GM23338 (cell line): Measurements from ENCODE around the gene TOR3A. TPM values are rescaled to one million over a fixed set of nuclear protein-coding genes. Genes with fewer than 3 reads are reported as not detected.

ENCODE experiments used
- ATAC-seq: fragments of 200-7000 bp; cut with Tn5 transposase; 3 replicates; pipeline ENCODE4 v1.9.1; 2020
- DNase-seq: peaks from one replicate; pipeline ENCODE4 v3.0.0-alpha.2; 2015; ENCODE audit warnings: low spot score
- H2AFZ ChIP-seq: fragments of 200-600 bp; sonication (generic); 2 replicates; pipeline ENCODE4 v1.8.0; 2016; ENCODE audit warnings: antibody characterized with exemption, mild to moderate bottlenecking, moderate library complexity
- H3F3A ChIP-seq: fragments of 200-600 bp; sonication (generic); replicated peaks from 2 replicates; pipeline ENCODE4 v1.8.0; 2017; ENCODE audit warnings: antibody characterized with exemption, mixed run types, low read depth
- H3K27ac ChIP-seq: fragments of 200-600 bp; sonication (generic); 2 replicates; pipeline ENCODE4 v1.6.1; 2016; ENCODE audit warnings: low read depth
- H3K27me3 ChIP-seq: fragments of 200-600 bp; sonication (generic); 2 replicates; pipeline ENCODE4 v1.8.0; 2016; ENCODE audit warnings: mild to moderate bottlenecking, mixed run types, moderate library complexity; ENCODE audit not compliant: insufficient read depth
- H3K36me3 ChIP-seq: fragments of 200-600 bp; sonication (generic); 2 replicates; pipeline ENCODE4 v1.8.0; 2016; ENCODE audit warnings: mild to moderate bottlenecking; ENCODE audit not compliant: insufficient read depth
- H3K4me1 ChIP-seq: fragments of 200-600 bp; sonication (generic); 2 replicates; pipeline ENCODE4 v1.8.0; 2016; ENCODE audit warnings: mild to moderate bottlenecking, moderate library complexity; ENCODE audit not compliant: insufficient read depth
- H3K4me2 ChIP-seq: fragments of 200-600 bp; sonication (generic); 2 replicates; pipeline ENCODE4 v1.7.1; 2017; ENCODE audit warnings: mixed run types
- H3K4me3 ChIP-seq: fragments of 200-600 bp; sonication (generic); 2 replicates; pipeline ENCODE4 v1.6.1; 2016; ENCODE audit warnings: mixed run types
- H3K79me2 ChIP-seq: fragments of 200-600 bp; sonication (generic); replicated peaks from 2 replicates; pipeline ENCODE4 v1.8.0; 2017; ENCODE audit warnings: mild to moderate bottlenecking; ENCODE audit not compliant: insufficient read depth
- H3K9me2 ChIP-seq: fragments of 200-600 bp; sonication (generic); 2 replicates; pipeline ENCODE4 v1.8.0; 2017; ENCODE audit not compliant: insufficient read depth
- H4K20me1 ChIP-seq: fragments of 200-600 bp; sonication (generic); replicated peaks from 2 replicates; pipeline ENCODE4 v1.8.0; 2017; ENCODE audit warnings: mild to moderate bottlenecking; ENCODE audit not compliant: insufficient read depth
- H3K27ac Mint-ChIP-seq: 2 replicates; pipeline ENCODE4 v1.8.0; 2020; ENCODE audit warnings: inconsistent platforms, mild to moderate bottlenecking, moderate library complexity, mixed read lengths
- H3K27me3 Mint-ChIP-seq: 3 replicates; pipeline ENCODE4 v1.8.0; 2022; ENCODE audit warnings: low read depth, mild to moderate bottlenecking, moderate library complexity, mixed read lengths, inconsistent platforms; ENCODE audit not compliant: insufficient read depth, poor library complexity
- H3K36me3 Mint-ChIP-seq: 3 replicates; pipeline ENCODE4 v1.8.0; 2021; ENCODE audit warnings: low read depth, mild to moderate bottlenecking, inconsistent platforms, moderate library complexity, mixed read lengths
- H3K4me1 Mint-ChIP-seq: 3 replicates; pipeline ENCODE4 v1.8.0; 2020; ENCODE audit warnings: mild to moderate bottlenecking, inconsistent platforms, mixed read lengths
- H3K4me3 Mint-ChIP-seq: 3 replicates; pipeline ENCODE4 v1.8.0; 2021; ENCODE audit warnings: moderate library complexity, mild to moderate bottlenecking, inconsistent platforms, mixed read lengths
- H3K9me3 Mint-ChIP-seq: 3 replicates; pipeline ENCODE4 v1.8.0; 2020; ENCODE audit warnings: moderate library complexity, mild to moderate bottlenecking, inconsistent platforms, mixed read lengths
- CREB1 ChIP-seq: fragments of 250-450 bp; sonication (Bioruptor Pico); IDR thresholded peaks from 2 replicates; pipeline ENCODE4 v1.5.0; 2020; ENCODE audit warnings: low read depth, mild to moderate bottlenecking, moderate library complexity
- EZH2 ChIP-seq: fragments of 200-600 bp; sonication (generic); IDR thresholded peaks from one replicate; pipeline ENCODE4 v1.8.0; 2017; ENCODE audit warnings: antibody characterized with exemption, mild to moderate bottlenecking, low read depth; ENCODE audit not compliant: unreplicated experiment
- EZH2phosphoT487 ChIP-seq: fragments of 200-600 bp; sonication (generic); IDR thresholded peaks from one replicate; pipeline ENCODE4 v1.8.1; 2018; ENCODE audit warnings: antibody characterized with exemption; ENCODE audit not compliant: unreplicated experiment
- JUNB ChIP-seq: IDR thresholded peaks from one replicate; pipeline ENCODE4 v1.6.1; 2016; ENCODE audit warnings: antibody characterized with exemption; ENCODE audit not compliant: unreplicated experiment
- NANOG ChIP-seq: IDR thresholded peaks from 2 replicates; pipeline ENCODE4 v1.6.1; 2016; ENCODE audit warnings: antibody characterized with exemption, borderline replicate concordance
- POLR2AphosphoS5 ChIP-seq: IDR thresholded peaks from 2 replicates; pipeline ENCODE4 v1.6.1; 2016; ENCODE audit warnings: antibody characterized with exemption, low read depth
- STAT1 ChIP-seq: IDR thresholded peaks from one replicate; pipeline ENCODE4 v1.6.1; 2016; ENCODE audit warnings: antibody characterized with exemption; ENCODE audit not compliant: unreplicated experiment
- ZNF114 ChIP-seq: fragments of 250-450 bp; sonication (Bioruptor Pico); IDR thresholded peaks from 2 replicates; pipeline ENCODE4 v1.5.0; 2020; ENCODE audit warnings: mild to moderate bottlenecking, moderate library complexity
- ZNF331 ChIP-seq: fragments of 250-450 bp; sonication (Bioruptor Pico); IDR thresholded peaks from 2 replicates; pipeline ENCODE4 v1.5.0; 2020; ENCODE audit warnings: low read depth, mild to moderate bottlenecking, moderate library complexity
- polyA plus RNA-seq: library from polyadenylated mRNA; unstranded; fragments of >200 nt; fragmentation: Nextera tagmentation; extraction: Ambion mirVana; gene quantifications from 2 replicates; pipeline ENCODE4 v1.2.1, GENCODE V29; 2016
- total RNA-seq: library from RNA; depleted of rRNA; stranded (reverse); fragments of >200 nt; shearing (Covaris generic); gene quantifications from 2 replicates; pipeline ENCODE4 v1.2.3, GENCODE V29; 2014
- TF ChIP-seq, protein P1 (sequence below): IDR thresholded peaks from one replicate; pipeline ENCODE4 v1.6.1; 2018; ENCODE audit warnings: antibody characterized with exemption; ENCODE audit not compliant: unreplicated experiment
- TF ChIP-seq, protein P2 (sequence below), 2 experiments: fragments of 200-600 bp in 1 of 2; sonication (generic) in 1 of 2; conservative IDR thresholded peaks; 2 replicates each; pipeline versions ENCODE4 v1.5.1 to v1.6.1; 2016 to 2017; ENCODE audit warnings: antibody characterized with exemption in 2 of 2, low read depth in 2 of 2, mild to moderate bottlenecking in 2 of 2, moderate library complexity in 1 of 2
- TF ChIP-seq, protein P3 (sequence below): fragments of 250-450 bp; sonication (Bioruptor Pico); IDR thresholded peaks from 2 replicates; pipeline ENCODE4 v1.5.0; 2020; ENCODE audit warnings: mild to moderate bottlenecking, moderate library complexity
- TF ChIP-seq, protein P4 (sequence below): IDR thresholded peaks from 2 replicates; pipeline ENCODE4 v1.6.1; 2016; ENCODE audit warnings: antibody characterized with exemption

Gene TOR3A
- total and polyA plus RNA-seq, 2 experiments from 2014 or later: 11.2 to 57.6 TPM

DNA sequence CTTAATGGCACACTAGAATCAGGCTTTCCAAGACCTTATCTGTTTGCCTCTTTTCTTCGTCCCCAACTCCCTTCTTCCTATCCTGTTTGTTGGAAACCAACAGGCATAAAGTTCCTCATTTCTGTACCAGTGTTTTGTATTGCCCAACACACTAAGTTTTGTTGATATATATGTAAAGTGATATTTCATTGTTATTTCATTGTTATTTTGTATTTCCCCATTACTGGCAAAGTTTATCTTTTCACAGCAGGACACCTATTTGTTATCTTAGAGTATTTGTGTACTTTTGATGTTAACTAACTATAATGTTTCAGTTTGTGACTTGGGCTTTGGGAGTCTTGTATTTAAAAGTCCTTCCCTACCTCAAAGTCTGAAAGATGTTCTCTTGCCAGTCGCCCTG is 29.1 kb upstream of the TOR3A start:
- Mint-ChIP-seq H3K9me3 (peaks cover 3% of the 10 kb centered on the region; the same call in 1 of the 3 replicates), H3K4me1 (peaks cover 5% of the 10 kb centered on the region; the same call in 2 of the 3 replicates), H3K36me3 (peaks cover 29% of the 10 kb centered on the region), H3K27me3 (no peaks in the 10 kb centered on the region), H3K4me3 (no peak overlapping the region), H3K27ac (no peak overlapping the region)
- Histone ChIP-seq H3K79me2 (no peaks in the 10 kb centered on the region; the same call in 1 of the 2 replicates), H3K27ac (no peak overlapping the region), H3K4me1 (peaks cover 5% of the 10 kb centered on the region; the same call in 1 of the 2 replicates), H3K4me3 (no peak overlapping the region), H3F3A (no peaks in the 10 kb centered on the region), H3K9me2 (no peaks in the 10 kb centered on the region), H3K27me3 (no peaks in the 10 kb centered on the region), H3K36me3 (no peaks in the 10 kb centered on the region), H3K4me2 (no peak overlapping the region), H4K20me1 (no peaks in the 10 kb centered on the region), H2AFZ (no peak overlapping the region)
- no peak for DNase-seq
- no peak for ATAC-seq
- TF ChIP-seq JUNB: no peak
- no peak for TF ChIP-seq NANOG
- no peak for TF ChIP-seq ZNF114 (CRISPR knock-in tag)
- no peak for TF ChIP-seq EZH2
- TF ChIP-seq, protein P1, sequence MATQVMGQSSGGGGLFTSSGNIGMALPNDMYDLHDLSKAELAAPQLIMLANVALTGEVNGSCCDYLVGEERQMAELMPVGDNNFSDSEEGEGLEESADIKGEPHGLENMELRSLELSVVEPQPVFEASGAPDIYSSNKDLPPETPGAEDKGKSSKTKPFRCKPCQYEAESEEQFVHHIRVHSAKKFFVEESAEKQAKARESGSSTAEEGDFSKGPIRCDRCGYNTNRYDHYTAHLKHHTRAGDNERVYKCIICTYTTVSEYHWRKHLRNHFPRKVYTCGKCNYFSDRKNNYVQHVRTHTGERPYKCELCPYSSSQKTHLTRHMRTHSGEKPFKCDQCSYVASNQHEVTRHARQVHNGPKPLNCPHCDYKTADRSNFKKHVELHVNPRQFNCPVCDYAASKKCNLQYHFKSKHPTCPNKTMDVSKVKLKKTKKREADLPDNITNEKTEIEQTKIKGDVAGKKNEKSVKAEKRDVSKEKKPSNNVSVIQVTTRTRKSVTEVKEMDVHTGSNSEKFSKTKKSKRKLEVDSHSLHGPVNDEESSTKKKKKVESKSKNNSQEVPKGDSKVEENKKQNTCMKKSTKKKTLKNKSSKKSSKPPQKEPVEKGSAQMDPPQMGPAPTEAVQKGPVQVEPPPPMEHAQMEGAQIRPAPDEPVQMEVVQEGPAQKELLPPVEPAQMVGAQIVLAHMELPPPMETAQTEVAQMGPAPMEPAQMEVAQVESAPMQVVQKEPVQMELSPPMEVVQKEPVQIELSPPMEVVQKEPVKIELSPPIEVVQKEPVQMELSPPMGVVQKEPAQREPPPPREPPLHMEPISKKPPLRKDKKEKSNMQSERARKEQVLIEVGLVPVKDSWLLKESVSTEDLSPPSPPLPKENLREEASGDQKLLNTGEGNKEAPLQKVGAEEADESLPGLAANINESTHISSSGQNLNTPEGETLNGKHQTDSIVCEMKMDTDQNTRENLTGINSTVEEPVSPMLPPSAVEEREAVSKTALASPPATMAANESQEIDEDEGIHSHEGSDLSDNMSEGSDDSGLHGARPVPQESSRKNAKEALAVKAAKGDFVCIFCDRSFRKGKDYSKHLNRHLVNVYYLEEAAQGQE: no peak
- TF ChIP-seq, protein P2, sequence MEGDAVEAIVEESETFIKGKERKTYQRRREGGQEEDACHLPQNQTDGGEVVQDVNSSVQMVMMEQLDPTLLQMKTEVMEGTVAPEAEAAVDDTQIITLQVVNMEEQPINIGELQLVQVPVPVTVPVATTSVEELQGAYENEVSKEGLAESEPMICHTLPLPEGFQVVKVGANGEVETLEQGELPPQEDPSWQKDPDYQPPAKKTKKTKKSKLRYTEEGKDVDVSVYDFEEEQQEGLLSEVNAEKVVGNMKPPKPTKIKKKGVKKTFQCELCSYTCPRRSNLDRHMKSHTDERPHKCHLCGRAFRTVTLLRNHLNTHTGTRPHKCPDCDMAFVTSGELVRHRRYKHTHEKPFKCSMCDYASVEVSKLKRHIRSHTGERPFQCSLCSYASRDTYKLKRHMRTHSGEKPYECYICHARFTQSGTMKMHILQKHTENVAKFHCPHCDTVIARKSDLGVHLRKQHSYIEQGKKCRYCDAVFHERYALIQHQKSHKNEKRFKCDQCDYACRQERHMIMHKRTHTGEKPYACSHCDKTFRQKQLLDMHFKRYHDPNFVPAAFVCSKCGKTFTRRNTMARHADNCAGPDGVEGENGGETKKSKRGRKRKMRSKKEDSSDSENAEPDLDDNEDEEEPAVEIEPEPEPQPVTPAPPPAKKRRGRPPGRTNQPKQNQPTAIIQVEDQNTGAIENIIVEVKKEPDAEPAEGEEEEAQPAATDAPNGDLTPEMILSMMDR (conservative IDR thresholded peaks at IDR 0.05; ENCODE audit: low read depth in 2 of 2): no peak
- TF ChIP-seq CREB1 (CRISPR knock-in tag): no peak
- no peak for TF ChIP-seq ZNF331 (CRISPR knock-in tag)
- no peak for TF ChIP-seq EZH2phosphoT487
- no peak for TF ChIP-seq STAT1
- TF ChIP-seq, protein P3, sequence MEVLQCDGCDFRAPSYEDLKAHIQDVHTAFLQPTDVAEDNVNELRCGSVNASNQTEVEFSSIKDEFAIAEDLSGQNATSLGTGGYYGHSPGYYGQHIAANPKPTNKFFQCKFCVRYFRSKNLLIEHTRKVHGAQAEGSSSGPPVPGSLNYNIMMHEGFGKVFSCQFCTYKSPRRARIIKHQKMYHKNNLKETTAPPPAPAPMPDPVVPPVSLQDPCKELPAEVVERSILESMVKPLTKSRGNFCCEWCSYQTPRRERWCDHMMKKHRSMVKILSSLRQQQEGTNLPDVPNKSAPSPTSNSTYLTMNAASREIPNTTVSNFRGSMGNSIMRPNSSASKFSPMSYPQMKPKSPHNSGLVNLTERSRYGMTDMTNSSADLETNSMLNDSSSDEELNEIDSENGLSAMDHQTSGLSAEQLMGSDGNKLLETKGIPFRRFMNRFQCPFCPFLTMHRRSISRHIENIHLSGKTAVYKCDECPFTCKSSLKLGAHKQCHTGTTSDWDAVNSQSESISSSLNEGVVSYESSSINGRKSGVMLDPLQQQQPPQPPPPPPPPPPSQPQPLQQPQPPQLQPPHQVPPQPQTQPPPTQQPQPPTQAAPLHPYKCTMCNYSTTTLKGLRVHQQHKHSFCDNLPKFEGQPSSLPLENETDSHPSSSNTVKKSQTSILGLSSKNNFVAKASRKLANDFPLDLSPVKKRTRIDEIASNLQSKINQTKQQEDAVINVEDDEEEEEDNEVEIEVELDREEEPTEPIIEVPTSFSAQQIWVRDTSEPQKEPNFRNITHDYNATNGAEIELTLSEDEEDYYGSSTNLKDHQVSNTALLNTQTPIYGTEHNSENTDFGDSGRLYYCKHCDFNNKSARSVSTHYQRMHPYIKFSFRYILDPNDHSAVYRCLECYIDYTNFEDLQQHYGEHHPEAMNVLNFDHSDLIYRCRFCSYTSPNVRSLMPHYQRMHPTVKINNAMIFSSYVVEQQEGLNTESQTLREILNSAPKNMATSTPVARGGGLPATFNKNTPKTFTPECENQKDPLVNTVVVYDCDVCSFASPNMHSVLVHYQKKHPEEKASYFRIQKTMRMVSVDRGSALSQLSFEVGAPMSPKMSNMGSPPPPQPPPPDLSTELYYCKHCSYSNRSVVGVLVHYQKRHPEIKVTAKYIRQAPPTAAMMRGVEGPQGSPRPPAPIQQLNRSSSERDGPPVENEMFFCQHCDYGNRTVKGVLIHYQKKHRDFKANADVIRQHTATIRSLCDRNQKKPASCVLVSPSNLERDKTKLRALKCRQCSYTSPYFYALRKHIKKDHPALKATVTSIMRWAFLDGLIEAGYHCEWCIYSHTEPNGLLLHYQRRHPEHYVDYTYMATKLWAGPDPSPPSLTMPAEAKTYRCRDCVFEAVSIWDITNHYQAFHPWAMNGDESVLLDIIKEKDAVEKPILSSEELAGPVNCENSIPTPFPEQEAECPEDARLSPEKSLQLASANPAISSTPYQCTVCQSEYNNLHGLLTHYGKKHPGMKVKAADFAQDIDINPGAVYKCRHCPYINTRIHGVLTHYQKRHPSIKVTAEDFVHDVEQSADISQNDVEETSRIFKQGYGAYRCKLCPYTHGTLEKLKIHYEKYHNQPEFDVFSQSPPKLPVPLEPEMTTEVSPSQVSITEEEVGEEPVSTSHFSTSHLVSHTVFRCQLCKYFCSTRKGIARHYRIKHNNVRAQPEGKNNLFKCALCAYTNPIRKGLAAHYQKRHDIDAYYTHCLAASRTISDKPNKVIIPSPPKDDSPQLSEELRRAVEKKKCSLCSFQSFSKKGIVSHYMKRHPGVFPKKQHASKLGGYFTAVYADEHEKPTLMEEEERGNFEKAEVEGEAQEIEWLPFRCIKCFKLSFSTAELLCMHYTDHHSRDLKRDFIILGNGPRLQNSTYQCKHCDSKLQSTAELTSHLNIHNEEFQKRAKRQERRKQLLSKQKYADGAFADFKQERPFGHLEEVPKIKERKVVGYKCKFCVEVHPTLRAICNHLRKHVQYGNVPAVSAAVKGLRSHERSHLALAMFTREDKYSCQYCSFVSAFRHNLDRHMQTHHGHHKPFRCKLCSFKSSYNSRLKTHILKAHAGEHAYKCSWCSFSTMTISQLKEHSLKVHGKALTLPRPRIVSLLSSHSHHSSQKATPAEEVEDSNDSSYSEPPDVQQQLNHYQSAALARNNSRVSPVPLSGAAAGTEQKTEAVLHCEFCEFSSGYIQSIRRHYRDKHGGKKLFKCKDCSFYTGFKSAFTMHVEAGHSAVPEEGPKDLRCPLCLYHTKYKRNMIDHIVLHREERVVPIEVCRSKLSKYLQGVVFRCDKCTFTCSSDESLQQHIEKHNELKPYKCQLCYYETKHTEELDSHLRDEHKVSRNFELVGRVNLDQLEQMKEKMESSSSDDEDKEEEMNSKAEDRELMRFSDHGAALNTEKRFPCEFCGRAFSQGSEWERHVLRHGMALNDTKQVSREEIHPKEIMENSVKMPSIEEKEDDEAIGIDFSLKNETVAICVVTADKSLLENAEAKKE (CRISPR knock-in tag): no peak
- TF ChIP-seq POLR2AphosphoS5: no peak
- TF ChIP-seq, protein P4, sequence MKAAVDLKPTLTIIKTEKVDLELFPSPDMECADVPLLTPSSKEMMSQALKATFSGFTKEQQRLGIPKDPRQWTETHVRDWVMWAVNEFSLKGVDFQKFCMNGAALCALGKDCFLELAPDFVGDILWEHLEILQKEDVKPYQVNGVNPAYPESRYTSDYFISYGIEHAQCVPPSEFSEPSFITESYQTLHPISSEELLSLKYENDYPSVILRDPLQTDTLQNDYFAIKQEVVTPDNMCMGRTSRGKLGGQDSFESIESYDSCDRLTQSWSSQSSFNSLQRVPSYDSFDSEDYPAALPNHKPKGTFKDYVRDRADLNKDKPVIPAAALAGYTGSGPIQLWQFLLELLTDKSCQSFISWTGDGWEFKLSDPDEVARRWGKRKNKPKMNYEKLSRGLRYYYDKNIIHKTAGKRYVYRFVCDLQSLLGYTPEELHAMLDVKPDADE: no peak
